Astrocyte of the hippocampus (primary cell): ENCODE results near the gene ROBO4.

Source experiments
- DNase-seq: peaks from one replicate; pipeline ENCODE4 v3.0.0; 2011; ENCODE audit warnings: low read depth, low spot score

The ROBO4 gene

DNA sequence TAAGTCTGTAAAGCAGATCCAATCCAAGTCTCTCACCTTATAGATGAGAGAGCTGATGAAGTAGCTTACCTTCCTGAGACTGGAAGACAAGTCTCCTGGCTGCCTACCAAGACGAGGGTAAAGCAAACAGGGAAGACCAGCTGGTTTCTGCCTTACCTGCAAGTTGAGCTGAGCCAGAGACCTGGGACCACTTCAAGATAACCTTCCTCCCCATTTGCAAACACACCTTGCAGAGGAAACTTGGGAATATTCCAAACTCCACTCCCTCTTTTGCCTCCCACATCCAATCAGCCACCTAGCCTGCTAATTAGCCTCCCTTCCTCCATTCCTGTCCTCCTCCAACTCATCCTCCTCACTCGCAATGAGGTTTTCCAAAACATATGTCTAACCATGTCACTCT lies 55.8 kb downstream of the ROBO4 start:
- DNase-seq: no peak

DNA sequence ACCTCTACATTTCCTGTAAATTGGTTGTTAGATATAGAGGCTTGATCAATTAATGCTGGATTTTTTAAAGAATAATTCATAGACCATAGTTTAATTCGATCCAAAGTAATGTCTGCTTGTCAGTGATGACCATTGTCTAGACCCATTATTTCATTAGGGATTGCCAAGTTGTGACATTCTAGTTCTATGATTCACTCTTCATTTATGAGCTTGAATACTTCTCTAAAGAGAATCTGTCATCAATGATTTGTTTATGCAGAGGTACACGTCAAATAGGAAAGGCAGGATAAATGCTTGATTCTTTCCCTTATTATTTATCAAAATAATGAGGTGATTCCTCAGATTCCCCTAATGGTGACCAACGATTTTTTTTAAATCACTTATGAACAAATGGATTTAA lies 56.5 kb downstream of the ROBO4 start:
- no peak for DNase-seq

DNA sequence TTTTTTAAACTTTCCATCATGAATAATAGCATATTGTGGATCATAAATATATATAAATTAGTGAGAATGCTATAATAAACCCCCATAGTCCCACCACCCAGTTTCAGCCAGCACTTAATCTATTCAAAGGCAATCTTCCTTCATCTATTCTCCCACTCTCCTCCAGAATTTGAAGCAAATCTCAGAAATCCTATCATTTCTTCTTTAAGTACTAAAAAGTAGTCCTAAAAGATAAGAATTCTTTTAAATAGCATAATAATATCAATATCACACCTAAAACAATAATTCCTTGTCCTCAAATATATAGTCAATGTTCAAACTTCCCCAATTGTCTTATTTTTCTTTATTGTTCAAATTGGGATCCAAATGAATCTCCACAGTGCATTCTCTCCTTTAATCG lies 57.0 kb downstream of the ROBO4 start:
- no peak for DNase-seq

DNA sequence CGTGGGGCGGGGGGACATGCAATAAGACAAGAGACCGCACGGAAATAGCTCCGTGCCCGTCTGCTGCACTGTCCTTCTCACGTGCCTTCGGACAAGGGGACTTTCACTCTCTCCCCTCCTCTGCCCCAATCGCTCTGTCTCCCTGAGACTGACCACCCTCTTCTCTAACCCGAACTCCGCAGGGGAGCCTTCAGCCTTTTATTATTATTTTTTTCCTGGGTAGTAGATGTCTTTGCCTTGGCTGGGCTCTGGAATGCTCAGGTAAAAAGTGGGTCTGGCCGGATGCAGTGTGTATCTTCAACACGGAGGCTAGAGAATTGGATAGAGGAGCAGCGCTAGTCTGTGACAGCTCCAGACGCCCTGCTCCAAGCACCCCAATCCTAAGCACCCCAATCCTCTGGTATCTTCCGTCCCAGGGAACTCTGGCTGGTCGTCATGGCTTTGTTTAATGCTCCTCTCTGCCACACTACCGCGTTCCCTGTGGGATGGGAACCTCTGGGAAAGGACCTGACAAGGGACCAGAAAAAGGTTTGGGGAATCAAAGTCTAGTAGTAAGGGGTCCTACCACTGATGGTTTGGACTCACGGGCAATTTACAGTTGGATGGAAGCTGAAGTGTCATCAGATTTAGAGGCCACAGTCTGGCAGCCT lies 57.6 kb downstream of the ROBO4 start:
- DNase-seq: no peak

- peak; percentile 24 for DNase-seq
Observed at GRCh38 chr11:124839128-124839971, 58.3 kb downstream of the ROBO4 start.

DNA sequence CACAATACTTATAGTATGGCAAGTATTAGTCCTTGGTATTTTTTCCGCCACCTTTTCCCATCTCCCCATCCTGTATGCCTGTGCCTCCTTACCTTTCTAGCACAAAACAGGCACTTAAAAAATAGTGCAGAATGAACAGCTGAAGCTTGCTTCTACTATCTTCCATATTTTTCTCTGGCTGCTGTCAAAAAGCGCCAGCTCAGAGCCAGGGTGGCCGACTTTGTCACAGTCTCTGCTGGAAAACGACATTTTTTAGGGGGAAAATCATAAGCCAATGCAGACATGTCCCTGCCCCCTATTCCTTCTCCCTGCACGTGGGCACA lies 58.9 kb downstream of the ROBO4 start:
- DNase-seq: no peak

- peak; percentile 82 for DNase-seq
Observed at GRCh38 chr11:124837491-124837856, 60.2 kb downstream of the ROBO4 start.

DNA sequence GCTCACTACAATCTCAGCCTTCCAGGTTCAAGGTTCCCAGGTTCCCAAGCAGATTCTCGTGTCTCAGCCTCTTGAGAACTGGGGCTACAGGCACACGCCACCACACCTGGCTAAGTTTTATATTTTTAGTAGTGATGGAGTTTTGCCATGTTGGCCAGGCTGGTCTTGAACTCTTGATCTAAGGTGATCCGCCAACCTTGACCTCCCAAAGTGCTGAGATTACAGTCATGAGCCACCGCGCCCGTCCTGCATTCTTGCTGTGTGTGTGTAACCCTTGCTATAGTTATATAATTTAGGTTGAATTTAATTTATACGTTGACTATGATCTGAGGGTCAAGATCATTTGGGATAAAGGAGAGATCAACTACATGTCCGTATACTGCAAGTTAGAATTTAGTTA lies 61.7 kb downstream of the ROBO4 start:
- no peak for DNase-seq

DNA sequence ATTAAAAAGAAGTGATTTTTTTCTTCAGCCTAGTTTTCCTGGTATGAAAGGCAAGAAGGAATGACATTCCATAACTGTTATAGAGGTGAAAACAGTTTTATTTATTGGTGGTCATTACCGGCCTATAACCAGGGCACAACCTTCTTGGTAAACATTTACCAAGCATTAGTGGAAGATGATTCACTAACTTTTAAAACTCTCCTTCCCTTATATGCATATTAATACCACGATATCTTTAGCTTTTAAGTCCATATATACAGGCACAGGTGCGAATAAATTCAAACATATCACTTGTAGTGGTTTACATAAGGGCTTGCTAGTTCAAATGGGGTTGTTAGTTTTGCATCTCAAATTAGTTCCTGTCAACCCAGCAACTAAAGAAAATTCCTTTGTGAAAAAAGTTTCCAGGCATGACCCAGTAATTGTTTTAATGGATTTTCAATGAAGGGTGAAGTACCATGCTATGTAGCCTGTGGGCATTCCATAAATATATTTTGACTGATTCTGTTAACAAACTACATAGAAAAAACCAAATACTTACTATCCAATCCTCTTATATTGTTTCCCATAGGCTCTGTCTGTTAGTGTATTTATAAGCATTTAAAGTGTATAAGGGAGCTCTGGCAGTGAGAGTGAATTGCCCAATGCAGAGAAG lies 63.0 kb downstream of the ROBO4 start:
- DNase-seq: no peak
